Osteocyte (in vitro differentiated cells): ENCODE measurements around the gene PLD3. TPM values are rescaled to one million over a fixed set of nuclear protein-coding genes. Genes with fewer than 3 reads are reported as not detected.

Experiments used
- DNase-seq: peaks from one replicate; pipeline ENCODE4 v3.0.0; 2021; ENCODE audit warnings: mixed read lengths; ENCODE audit not compliant: unreplicated experiment; ENCODE audit errors: extremely low spot score
- H3K27ac Mint-ChIP-seq: one replicate; pipeline ENCODE4 v1.8.0; 2021; ENCODE audit warnings: mild to moderate bottlenecking, mixed read lengths; ENCODE audit not compliant: unreplicated experiment
- H3K27me3 Mint-ChIP-seq: one replicate; pipeline ENCODE4 v1.8.0; 2021; ENCODE audit warnings: mixed read lengths; ENCODE audit not compliant: unreplicated experiment
- H3K36me3 Mint-ChIP-seq: one replicate; pipeline ENCODE4 v1.8.0; 2021; ENCODE audit warnings: mixed read lengths; ENCODE audit not compliant: unreplicated experiment
- H3K4me1 Mint-ChIP-seq: one replicate; pipeline ENCODE4 v1.8.0; 2021; ENCODE audit warnings: mixed read lengths; ENCODE audit not compliant: unreplicated experiment
- H3K4me3 Mint-ChIP-seq: one replicate; pipeline ENCODE4 v1.8.0; 2021; ENCODE audit warnings: mild to moderate bottlenecking, moderate library complexity, mixed read lengths; ENCODE audit not compliant: unreplicated experiment
- H3K9me3 Mint-ChIP-seq: one replicate; pipeline ENCODE4 v1.8.0; 2021; ENCODE audit warnings: mixed read lengths; ENCODE audit not compliant: unreplicated experiment
- CTCF ChIP-seq: fragments of 200-600 bp; sonication (generic); IDR thresholded peaks from 2 replicates; pipeline ENCODE4 v1.5.0; 2021; ENCODE audit warnings: antibody characterized with exemption, mild to moderate bottlenecking, moderate library complexity
- total RNA-seq: library from RNA; stranded (reverse); gene quantifications from 2 replicates; pipeline ENCODE4 v1.2.1, GENCODE V29; 2021

PLD3 gene
- total RNA-seq, 1 donor from 2014 or later = 499 TPM

DNA sequence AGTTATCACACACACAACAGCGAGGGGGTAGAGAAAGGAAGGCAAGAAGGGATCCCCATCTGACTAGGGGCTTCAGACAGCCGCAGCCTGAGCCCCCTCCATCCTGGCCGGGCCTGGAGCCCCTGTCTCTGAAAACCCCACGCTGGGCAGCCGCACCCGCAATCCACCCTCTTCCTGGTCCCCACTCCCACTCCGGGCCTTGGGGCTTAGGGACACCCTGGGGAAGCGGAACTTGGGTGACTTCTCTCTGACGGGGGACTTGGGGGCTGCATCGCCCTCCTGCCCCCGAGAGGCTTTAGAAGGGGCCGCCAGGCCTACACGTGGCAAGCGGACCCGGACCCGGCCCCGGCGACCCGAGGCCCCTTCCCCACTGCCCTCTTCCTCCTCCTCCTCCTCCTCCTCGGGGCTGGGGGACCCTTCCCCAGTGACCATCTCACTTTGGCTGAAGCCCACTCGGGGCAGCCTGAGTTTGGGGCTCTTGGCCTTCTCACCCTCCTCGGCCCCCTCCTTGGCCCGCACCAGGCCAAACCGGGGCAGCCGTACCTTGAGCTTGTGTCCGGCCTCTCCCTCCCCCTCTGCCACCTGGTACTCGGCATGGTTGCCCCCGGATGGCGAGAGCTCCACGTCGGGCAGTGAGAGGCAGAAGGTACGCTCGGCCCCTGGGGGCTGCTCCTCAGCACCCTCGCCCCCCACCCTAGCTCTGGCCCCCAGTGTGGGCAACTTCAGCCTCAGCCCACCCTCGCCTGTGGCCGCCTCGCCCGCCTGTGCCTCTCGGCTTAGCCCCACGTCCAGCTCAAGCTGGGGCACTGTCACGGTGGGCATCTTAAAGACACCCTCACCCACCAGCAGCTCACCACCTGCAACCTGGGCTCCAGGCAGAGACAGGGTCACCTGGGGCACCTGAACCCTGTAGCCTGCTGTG, 45.7 kb downstream of the PLD3 start:
- Mint-ChIP-seq H3K4me1 (no peaks in the 10 kb centered on the region), H3K27ac (no peak overlapping the region), H3K4me3 (no peak overlapping the region), H3K27me3 (no peaks in the 10 kb centered on the region), H3K9me3 (no peaks in the 10 kb centered on the region), H3K36me3 (peaks cover 5% of the 10 kb centered on the region)
- no peak for TF ChIP-seq CTCF
- DNase-seq = no peak

GRCh38 chr19:40394816-40395210, 46.3 kb downstream of the PLD3 start:
- DNase-seq = no peak
- Mint-ChIP-seq H3K27ac (no peak overlapping the region), H3K4me1 (no peaks in the 10 kb centered on the region), H3K27me3 (no peaks in the 10 kb centered on the region), H3K4me3 (no peak overlapping the region), H3K36me3 (peaks cover 9% of the 10 kb centered on the region), H3K9me3 (no peaks in the 10 kb centered on the region)
- TF ChIP-seq CTCF = no peak

DNA sequence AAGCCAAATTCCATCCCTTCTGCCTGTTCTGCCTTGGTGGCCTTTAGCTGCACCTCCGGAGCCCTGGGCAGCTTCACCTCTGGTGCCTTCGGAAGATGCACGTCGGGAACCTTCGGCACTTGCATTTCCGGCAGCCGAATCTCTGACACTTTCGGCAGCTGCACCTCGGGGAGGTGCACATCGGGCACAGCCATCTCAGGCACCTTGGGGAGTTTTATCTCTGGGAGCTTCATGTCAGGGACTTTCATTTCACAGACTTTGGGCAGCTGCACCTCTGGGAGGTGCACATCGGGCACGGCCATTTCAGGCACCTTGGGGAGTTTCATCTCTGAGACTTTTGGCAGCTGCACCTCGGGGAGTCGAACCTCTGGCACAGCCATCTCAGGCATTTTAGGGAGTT, 47.5 kb downstream of the PLD3 start:
- H3K9me3 Mint-ChIP-seq = no peaks in the 10 kb centered on the region
- H3K4me3 Mint-ChIP-seq = no peak overlapping the region
- peaks cover 5% of the 10 kb centered on the region for H3K4me1 Mint-ChIP-seq
- no peak for TF ChIP-seq CTCF
- no peak overlapping the region for H3K27ac Mint-ChIP-seq
- H3K36me3 Mint-ChIP-seq = peaks cover 9% of the 10 kb centered on the region
- no peaks in the 10 kb centered on the region for H3K27me3 Mint-ChIP-seq
- DNase-seq = no peak

DNA sequence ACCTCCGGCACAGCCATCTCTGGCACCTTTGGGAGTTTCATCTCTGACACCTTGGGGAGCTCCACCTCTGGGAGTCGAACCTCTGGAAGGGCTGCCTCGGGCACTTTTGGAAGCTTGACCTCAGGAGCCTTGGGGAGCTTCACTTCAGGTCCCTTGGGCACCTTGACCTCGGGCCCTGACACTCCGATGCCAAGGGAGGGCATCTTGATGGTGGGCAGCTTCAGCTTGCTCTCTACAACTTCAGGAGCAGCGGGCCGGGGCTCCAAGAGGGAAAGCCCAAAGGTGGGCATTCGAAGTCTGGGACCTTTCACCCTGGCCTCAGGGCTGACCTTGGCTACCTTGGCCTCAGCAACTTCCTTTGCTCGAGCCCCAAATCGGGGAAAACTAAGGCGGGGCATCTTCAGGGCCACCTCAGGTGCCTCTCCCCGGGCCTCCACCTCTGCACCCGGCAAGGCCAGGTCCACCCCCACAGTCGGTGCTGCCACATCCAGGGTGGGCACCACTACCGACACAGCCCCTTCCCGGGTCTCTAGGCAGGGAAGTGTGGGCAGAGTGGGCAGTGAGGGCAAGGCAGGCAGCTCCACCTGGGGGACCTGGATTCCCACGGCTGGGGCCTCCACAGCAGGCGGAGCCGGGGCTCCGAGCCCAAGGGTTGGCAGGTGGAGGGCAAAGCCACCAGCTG, 48.5 kb downstream of the PLD3 start:
- Mint-ChIP-seq H3K9me3 (no peaks in the 10 kb centered on the region), H3K36me3 (peaks cover 9% of the 10 kb centered on the region), H3K27me3 (no peaks in the 10 kb centered on the region), H3K27ac (no peak overlapping the region), H3K4me3 (no peak overlapping the region), H3K4me1 (peaks cover 5% of the 10 kb centered on the region)
- DNase-seq = no peak
- TF ChIP-seq CTCF = no peak

GRCh38 chr19:40397568-40397906, 49.0 kb downstream of the PLD3 start:
- no peak overlapping the region for H3K4me3 Mint-ChIP-seq
- peaks cover 9% of the 10 kb centered on the region for H3K36me3 Mint-ChIP-seq
- peaks cover 5% of the 10 kb centered on the region for H3K4me1 Mint-ChIP-seq
- no peak overlapping the region for H3K27ac Mint-ChIP-seq
- no peaks in the 10 kb centered on the region for H3K27me3 Mint-ChIP-seq
- no peaks in the 10 kb centered on the region for H3K9me3 Mint-ChIP-seq
- no peak for DNase-seq
- no peak for TF ChIP-seq CTCF
